Forelimb muscle (tissue), 1 donor: Measurements from ENCODE around the gene CEND1. TPM values are rescaled to one million over a fixed set of nuclear protein-coding genes. Genes with fewer than 3 reads are reported as not detected.

Experiments used
- DNase-seq: peaks from one replicate; pipeline ENCODE4 v3.0.0-alpha.2; 2013; ENCODE audit warnings: low read depth
- polyA plus RNA-seq: library from polyadenylated mRNA; unstranded; fragments of 120-200 nt; gene quantifications from one replicate; pipeline ENCODE4 v1.2.1, GENCODE V29; 2013; ENCODE audit not compliant: insufficient read length

The CEND1 gene
- polyA plus RNA-seq, 1 donor = 0.70 TPM

GRCh38 chr11:827146-827896 lies 37.4 kb upstream of the CEND1 start:
- DNase-seq = no peak

GRCh38 chr11:826836-827145 lies 36.9 kb upstream of the CEND1 start:
- DNase-seq = no peak

- DNase-seq = no peak
Observed at GRCh38 chr11:826227-826621, 36.3 kb upstream of the CEND1 start.

- DNase-seq = no peak
Observed at GRCh38 chr11:825366-826226, 35.7 kb upstream of the CEND1 start.

GRCh38 chr11:824942-825341 lies 35.1 kb upstream of the CEND1 start:
- DNase-seq = no peak

- DNase-seq = no peak
Observed at GRCh38 chr11:824292-824880, 34.5 kb upstream of the CEND1 start.

- DNase-seq = no peak
Observed at GRCh38 chr11:823441-824291, 33.8 kb upstream of the CEND1 start.

GRCh38 chr11:821512-822371 lies 31.9 kb upstream of the CEND1 start:
- no peak for DNase-seq

- no peak for DNase-seq
Observed at GRCh38 chr11:820655-821511, 31.0 kb upstream of the CEND1 start.

GRCh38 chr11:819943-820649 lies 30.2 kb upstream of the CEND1 start:
- no peak for DNase-seq

GRCh38 chr11:819129-819931 lies 29.4 kb upstream of the CEND1 start:
- DNase-seq = no peak

- DNase-seq = no peak
Observed at GRCh38 chr11:818396-819128, 28.7 kb upstream of the CEND1 start, which contains the start of gene PNPLA2. Gene PNPLA2 (plus strand): TSS chr11:818914. CDS start chr11:819719, 805 bp downstream.

- no peak for DNase-seq
Observed at GRCh38 chr11:816433-816779, 26.5 kb upstream of the CEND1 start.

GRCh38 chr11:815675-816432 lies 26.0 kb upstream of the CEND1 start:
- no peak for DNase-seq

- DNase-seq = no peak
Observed at GRCh38 chr11:813456-814096, 23.7 kb upstream of the CEND1 start.

GRCh38 chr11:813072-813455 lies 23.2 kb upstream of the CEND1 start:
- DNase-seq = no peak
